HG02642 (cell line): ENCODE results near the gene GTF2I.
"Not testable (repeated sequence)": the region's sequence is repeated elsewhere in the genome, so short reads cannot be mapped to it uniquely, and the experiment has no call there.

ENCODE experiments used
- ATAC-seq: cut with Tn5 transposase; IDR thresholded peaks from one replicate; pipeline ENCODE4 v1.9.1; 2021; ENCODE audit warnings: mild to moderate bottlenecking; ENCODE audit not compliant: unreplicated experiment, poor library complexity

Gene GTF2I

DNA sequence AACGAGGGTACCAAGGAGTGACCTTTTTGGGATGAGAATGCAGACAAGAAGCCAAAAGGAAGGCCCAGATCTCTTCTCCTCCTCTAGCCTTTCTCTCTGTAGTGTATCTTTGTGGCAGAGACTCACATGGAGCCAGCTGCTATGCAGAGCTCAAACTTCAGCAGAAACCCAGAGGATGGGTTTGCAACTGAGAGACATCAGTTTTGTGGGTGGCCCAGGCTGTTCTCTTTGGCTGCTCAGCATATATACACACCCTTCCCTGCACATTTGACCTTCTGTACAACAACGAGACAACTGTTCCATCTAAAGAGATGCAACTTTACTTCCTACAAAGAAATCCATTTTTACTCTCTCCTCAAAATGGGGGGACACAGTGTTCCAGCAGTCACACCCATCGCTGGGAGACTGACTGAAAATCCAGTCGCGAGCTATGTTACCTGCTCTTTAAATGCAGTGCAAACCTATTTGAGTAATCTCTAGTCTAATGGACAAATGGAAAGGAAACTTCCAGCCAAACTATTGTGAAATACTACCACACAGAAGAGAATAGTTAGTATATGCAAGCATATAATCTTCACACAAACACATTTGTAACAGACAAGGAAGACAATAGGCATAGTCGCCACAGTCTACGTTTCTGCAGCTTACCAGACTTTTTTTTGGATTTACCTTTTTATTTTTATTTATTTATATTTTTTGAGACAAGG is 51.2 kb downstream of the GTF2I start:
- no peak for ATAC-seq

- no peak for ATAC-seq
Observed at GRCh38 chr7:74709880-74710671, 52.6 kb downstream of the GTF2I start.

DNA sequence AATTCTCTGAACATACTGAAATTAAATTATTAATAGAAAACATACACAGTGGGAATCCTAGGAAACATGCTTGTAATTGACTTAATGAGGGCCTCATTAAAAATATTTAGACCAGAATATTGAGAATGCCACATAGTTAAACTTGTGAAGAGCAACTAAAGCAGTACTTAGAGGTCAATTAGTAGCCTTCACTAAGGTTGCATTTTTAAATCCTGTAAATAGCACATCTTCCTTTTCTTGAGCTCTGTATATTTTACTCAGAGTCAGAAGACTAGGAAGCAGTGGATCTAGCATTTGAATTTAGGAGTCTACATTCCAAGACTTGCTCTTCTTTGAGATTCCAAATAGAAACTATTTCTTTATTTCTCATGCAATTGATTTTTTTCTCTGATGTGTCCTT is 56.0 kb downstream of the GTF2I start:
- no peak for ATAC-seq

DNA sequence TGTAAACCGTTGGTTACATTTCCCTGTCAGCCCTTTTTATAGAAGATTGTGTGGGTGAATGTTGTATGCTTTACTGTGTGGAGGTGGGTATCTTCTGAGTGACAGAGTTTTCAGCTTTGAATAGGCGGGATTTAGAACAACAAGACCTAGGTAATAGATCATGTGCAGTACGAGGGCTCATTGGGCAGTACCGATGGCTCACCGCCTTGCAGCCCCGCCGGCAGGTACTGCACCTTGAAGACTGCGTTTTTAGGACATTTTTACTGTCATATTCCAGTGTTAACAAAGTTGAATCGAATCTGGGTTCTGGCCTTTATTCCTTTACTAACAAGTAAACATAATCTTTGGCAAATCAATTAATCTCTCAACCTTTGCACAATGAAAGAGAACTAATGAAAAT is 60.4 kb downstream of the GTF2I start:
- ATAC-seq = no peak

DNA sequence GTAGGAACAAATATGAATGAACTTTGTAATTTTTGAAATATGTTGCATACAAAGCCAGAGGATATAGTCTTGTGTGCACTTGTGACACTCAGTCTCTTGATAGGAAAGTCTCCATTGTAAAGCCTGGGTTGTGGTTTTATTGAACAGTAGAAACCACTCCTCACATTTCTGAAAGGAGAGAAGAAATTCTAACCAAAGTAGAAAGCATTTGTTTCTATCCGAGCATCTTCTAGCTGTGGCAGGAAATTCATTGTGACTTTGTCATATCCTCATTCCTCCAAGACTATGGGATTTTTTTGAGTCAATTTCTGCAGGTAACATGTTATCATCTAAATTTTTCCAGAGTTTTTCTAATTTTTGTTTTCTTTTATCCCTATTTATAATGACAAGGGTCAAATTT is 60.8 kb downstream of the GTF2I start:
- no peak for ATAC-seq

DNA sequence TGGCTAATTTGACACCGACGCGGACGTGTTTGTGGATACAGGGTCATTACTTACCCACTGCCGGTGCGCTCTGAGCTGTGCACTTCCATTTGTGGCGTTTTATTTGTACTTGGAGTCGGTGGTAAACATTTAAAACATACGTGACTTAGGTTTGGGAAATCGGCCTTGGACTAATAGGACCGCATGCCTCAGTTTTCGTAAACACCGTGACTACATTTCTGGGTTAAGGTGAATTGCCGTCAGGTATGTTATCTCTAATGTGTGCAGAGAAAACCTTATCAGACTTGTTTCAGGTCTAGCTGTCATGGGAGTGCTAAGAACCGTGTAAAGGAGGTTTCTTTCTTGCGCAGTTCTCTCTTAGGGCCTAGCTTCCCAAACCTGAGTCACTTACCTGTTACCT is 64.6 kb downstream of the GTF2I start:
- ATAC-seq = no peak

DNA sequence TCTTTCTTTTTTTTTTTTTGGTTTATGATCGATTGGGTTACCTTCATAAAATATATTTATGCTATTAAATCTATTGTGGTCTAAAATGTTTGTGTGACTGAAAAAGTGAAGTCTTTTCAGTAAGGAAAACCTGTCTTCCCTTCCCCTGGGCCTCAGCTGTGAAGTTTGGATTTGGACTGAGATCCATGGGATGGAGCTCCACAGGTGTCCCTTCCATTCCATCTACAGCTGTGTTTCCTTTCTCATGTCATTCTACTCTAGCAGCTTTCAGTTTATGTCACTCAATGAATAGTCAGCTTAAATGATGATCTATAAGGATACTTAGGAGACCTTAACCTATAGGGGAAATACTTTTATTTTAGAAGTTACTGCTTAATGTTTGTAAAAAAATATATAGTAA is 68.3 kb downstream of the GTF2I start:
- ATAC-seq = no peak

GRCh38 chr7:74726309-74727101 is 69.0 kb downstream of the GTF2I start:
- no peak for ATAC-seq

- not testable (repeated sequence) for ATAC-seq
Observed at GRCh38 chr7:74728686-74729085, 71.2 kb downstream of the GTF2I start.

DNA sequence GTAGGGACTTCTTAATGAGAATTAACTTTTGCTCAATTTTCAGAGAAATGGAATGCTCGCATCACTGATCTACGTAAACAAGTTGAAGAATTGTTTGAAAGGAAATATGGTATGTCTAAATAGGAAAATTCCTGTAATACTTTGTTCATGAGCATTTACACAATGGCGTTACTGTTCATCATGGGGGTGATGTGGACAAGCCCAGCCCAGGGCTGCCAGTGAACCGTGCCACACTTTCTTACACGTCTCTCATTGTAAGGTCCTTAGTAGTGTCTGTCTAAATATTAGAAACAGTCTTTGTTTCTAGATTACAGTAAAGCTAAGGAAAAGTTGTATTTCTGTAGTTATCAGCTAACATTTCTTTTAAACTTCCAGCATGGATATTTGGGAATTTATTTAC is 72.7 kb downstream of the GTF2I start:
- ATAC-seq = not testable (repeated sequence)

DNA sequence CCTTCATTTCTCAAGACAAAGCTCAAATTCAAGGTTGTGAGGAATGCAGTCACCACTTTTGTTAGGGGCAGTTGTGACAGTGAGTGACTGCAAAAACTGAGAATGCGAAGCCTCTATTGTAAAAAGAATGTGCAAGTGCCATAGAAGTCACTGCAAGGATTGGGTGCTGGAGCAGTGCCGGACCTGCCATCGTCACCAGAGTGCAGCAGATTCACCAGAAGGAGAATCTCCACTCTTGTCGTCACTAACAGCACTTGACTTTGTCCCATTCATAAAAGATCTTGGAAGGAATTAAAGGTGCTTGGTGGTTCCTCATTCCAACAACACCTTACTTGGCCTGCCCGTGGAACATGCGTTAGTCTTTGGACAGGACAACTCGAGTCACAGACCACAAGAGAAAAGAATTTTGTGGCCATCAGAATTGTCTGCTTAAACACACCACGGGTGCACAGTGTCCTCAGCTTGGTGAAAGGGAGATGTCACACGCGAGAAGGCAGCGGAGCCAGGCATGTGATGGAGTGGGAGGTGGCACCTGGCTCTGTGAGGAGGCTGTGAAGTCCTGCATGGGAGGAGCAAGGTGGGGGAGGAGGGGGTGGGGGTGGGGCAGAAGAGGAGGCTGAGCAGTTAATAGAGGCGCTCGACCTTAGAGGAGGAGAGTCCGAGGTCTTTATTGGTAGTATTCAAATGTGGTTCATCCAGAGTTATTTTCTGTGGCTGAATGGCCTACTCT is 82.6 kb downstream of the GTF2I start:
- not testable (repeated sequence) for ATAC-seq

DNA sequence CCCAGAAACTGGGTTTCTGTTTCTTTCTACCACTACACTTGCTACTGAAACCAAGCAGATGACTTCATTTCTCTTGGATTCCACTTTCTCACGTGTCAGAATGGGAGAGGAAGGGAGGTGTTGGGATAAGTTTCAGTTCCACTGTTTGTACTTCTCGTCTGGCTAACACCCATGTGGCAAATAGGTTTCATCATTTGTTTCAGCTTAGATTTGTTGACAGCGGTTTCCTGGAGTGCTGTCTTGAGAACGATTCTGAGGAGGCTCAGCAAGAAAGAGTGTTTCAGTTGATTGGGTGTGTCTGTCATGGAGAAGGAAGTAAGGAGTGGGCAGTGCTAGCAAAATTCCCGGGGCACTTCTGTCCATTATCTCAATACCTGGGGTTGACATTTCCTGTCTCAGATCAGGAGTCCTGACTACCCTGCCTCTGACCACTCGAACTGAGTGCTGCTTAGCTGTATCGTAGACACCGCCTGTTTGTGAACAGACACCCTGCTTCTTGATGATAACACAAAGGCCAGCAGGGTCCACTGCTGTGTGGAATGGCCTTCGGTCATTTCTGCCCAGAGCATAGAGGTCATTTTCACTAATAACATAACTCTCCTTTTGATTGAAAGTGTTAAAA is 86.5 kb downstream of the GTF2I start:
- not testable (repeated sequence) for ATAC-seq

DNA sequence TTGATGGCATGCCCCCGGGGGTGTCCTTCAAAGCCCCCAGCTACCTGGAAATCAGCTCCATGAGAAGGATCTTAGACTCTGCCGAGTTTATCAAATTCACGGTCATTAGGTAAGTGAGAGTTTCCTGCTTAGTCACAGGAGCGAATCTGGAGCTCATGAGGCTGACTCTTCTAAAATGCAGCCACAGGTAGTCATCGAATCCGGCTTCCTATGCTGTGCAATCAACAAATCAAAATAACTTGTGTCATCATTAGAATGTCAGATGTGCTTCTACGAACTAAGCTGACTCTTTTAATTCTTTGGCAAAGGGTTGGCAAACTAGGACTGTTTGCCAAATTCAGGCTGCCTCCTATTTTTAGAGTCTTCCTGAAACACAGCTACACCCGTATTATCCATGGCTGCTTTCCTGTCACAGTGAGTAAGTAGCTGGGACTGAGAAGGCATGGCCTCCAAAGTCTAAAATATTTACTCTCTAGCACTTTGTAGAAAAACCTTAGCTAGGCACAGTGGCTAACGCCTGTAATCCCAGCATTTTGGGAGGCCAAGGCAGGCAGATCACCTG is 96.5 kb downstream of the GTF2I start:
- ATAC-seq = not testable (repeated sequence)

- ATAC-seq = not testable (repeated sequence)
Observed at GRCh38 chr7:74756673-74757072, 99.2 kb downstream of the GTF2I start.

- not testable (repeated sequence) for ATAC-seq
Observed at GRCh38 chr7:74758268-74758667, 100.8 kb downstream of the GTF2I start.

DNA sequence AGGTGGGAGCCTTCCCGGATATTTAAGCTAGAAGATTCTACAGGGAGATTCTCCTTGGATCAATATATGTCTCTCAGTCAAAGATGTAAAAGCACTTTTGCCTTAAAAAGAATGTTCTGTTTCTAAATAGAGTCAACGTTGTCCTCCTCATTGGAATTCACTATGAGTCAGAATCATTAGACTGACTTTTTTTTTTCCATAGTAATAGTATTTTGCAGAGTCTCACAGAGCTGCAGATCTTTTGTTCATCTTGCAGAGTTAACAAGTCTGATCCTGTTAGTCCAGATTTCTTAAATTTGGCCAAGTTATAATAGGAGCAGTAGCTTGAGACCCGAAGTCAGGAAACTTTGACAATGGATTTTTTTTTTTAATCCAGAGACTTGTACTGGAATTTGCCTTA is 101.5 kb downstream of the GTF2I start:
- ATAC-seq = not testable (repeated sequence)

DNA sequence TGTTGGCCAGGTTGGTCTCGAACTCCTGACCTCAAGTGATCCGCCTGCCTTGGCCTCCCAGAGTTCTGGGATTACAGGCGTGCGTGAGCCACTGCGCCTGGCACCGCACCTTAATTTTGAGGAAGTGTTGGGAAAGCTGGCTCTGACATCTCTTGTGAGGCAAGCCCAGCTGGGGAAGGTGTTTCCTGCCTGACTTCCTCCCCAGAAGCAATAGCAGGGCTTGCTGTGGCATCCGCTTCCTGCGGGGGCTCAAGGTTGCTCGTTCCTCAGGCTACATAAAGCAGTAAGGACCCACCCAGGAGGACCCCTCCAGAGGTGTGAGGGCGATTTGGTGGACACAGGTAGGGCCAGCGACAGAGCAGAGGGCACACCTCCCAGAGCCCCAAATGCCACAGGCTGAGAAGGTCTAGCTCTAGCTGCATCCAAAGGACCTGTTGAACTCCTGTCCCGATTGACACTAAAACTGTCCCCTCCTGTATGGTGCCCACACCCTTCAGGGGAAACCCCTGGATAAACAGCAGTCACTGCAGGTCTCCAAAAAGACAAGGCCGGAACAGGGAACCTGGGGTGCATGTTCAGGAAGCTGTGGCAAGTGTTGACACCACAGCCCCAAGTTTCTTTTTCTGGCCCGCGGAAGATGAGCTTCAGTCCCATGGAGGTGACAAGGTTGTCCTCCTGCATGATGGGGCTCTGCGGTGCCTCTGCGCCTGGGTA is 107.8 kb downstream of the GTF2I start:
- ATAC-seq = peak; percentile 23

DNA sequence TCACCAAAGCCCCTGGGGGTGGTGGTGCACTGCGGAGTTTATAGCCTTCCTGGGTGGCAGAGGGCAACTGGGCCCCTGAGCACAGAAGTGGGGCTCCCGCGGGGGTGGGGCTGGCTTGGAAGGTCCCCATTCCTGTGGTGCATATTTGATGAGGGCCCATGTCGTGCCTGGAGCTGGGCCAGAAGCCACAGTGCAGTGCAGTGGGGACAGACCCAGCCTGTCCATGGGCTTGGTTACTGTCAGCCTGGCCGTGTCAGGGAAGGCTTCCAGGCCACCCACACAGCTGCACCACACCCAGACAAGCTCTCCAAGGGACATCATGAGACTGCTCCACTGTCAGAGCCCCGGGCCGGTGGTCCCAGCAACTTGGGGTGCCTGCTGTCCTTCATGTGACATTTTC is 109.0 kb downstream of the GTF2I start:
- peak; percentile 40 for ATAC-seq

DNA sequence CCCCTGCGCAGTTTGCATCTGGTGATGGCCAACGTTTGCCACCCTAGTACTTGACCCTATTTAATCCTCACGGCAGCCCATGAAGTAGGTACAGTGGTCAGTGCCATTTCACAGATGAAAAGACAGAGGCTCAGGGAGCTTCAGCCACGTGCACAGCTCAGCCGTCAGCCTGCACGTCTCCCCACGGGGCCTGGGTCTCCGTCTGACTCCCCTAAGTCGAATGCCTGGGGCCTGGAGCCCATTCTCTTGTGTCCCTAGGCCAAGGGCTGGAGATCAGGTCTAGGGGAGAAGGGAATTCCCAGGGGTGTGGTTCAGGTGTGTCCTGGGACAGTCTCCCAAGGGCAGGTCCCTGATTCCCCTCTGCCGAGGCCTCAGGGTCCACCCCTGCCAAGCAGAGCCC is 109.5 kb downstream of the GTF2I start:
- ATAC-seq = not testable (repeated sequence)
